Measurements from ENCODE around the gene WNT7A.

GRCh38 chr3:13837751-13838150, 42.1 kb downstream of the WNT7A start:
- TF ChIP-seq, protein P1, sequence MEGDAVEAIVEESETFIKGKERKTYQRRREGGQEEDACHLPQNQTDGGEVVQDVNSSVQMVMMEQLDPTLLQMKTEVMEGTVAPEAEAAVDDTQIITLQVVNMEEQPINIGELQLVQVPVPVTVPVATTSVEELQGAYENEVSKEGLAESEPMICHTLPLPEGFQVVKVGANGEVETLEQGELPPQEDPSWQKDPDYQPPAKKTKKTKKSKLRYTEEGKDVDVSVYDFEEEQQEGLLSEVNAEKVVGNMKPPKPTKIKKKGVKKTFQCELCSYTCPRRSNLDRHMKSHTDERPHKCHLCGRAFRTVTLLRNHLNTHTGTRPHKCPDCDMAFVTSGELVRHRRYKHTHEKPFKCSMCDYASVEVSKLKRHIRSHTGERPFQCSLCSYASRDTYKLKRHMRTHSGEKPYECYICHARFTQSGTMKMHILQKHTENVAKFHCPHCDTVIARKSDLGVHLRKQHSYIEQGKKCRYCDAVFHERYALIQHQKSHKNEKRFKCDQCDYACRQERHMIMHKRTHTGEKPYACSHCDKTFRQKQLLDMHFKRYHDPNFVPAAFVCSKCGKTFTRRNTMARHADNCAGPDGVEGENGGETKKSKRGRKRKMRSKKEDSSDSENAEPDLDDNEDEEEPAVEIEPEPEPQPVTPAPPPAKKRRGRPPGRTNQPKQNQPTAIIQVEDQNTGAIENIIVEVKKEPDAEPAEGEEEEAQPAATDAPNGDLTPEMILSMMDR (IDR thresholded peaks at IDR 0.05), result no peak
- TF ChIP-seq POLR2A (IDR thresholded peaks at IDR 0.05), result no peak

All from esophagus squamous epithelium (tissue), 4 donors.